PC-9 (cell line): ENCODE data around the gene ARHGAP5. TPM values are rescaled to one million over a fixed set of nuclear protein-coding genes. Genes with fewer than 3 reads are reported as not detected.

Experiments
- BruUV-seq: library from RNA; stranded (reverse); fragments of 400-500 nt; replicated peaks from 2 replicates; lab custom pipeline; 2021; lab: Mats Ljungman, UMichigan
- CTCF ChIA-PET: fragments of 300-600 bp; sonication (Branson Sonifier 250); formaldehyde crosslinking; loops from one replicate; lab custom pipeline; 2022; ENCODE audit warnings: antibody characterized with exemption; lab: Charles Lee
- POLR2A ChIA-PET: fragments of 300-600 bp; sonication (Branson Sonifier 250); formaldehyde crosslinking; loops from one replicate; lab custom pipeline; 2022; ENCODE audit warnings: antibody characterized with exemption; ENCODE audit not compliant: unreplicated experiment; lab: Charles Lee
- DNase-seq, 2 experiments: peaks; one replicate each; pipeline versions ENCODE4 v3.0.0 to v3.0.0-alpha.2; 2015 to 2022; ENCODE audit warnings: mixed read lengths in 1 of 2
- H2AFZ ChIP-seq: fragments of 200-600 bp; sonication (generic); 2 replicates; pipeline ENCODE4 v1.8.1; 2017; ENCODE audit warnings: antibody characterized with exemption
- H3F3A ChIP-seq: fragments of 200-600 bp; sonication (generic); 2 replicates; pipeline ENCODE4 v1.8.1; 2017; ENCODE audit warnings: antibody characterized with exemption, mild to moderate bottlenecking, low read depth; ENCODE audit not compliant: insufficient read depth
- H3K27ac ChIP-seq: fragments of 200-600 bp; sonication (generic); 2 replicates; pipeline ENCODE4 v1.6.1; 2016; ENCODE audit warnings: mixed run types
- H3K27me3 ChIP-seq: fragments of 200-600 bp; sonication (generic); 2 replicates; pipeline ENCODE4 v1.6.1; 2016; ENCODE audit warnings: low read depth, mixed run types; ENCODE audit not compliant: insufficient read depth
- H3K36me3 ChIP-seq: fragments of 200-600 bp; sonication (generic); 2 replicates; pipeline ENCODE4 v1.6.1; 2016; ENCODE audit warnings: low read depth, mixed run types
- H3K4me1 ChIP-seq: fragments of 200-600 bp; sonication (generic); replicated peaks from 2 replicates; pipeline ENCODE4 v1.6.1; 2016; ENCODE audit warnings: mixed run types; ENCODE audit not compliant: insufficient read depth
- H3K4me2 ChIP-seq: fragments of 200-600 bp; sonication (generic); 2 replicates; pipeline ENCODE4 v1.6.1; 2017; ENCODE audit warnings: mixed run types
- H3K4me3 ChIP-seq: fragments of 200-600 bp; sonication (generic); 2 replicates; pipeline ENCODE4 v1.6.1; 2016; ENCODE audit warnings: mixed run types
- H3K79me2 ChIP-seq: fragments of 200-600 bp; sonication (generic); 2 replicates; pipeline ENCODE4 v1.6.1; 2017; ENCODE audit warnings: low read depth, mixed run types
- H3K9me2 ChIP-seq: fragments of 200-600 bp; sonication (generic); 2 replicates; pipeline ENCODE4 v1.8.1; 2017; ENCODE audit warnings: mild to moderate bottlenecking; ENCODE audit not compliant: insufficient read depth
- H3K9me3 ChIP-seq: fragments of 200-600 bp; sonication (generic); 2 replicates; pipeline ENCODE4 v1.8.1; 2016; ENCODE audit warnings: low read depth; ENCODE audit not compliant: insufficient read depth
- H4K20me1 ChIP-seq: fragments of 200-600 bp; sonication (generic); 2 replicates; pipeline ENCODE4 v1.8.1; 2017; ENCODE audit not compliant: insufficient read depth
- CTCF ChIP-seq: fragments of 200-600 bp; sonication (generic); conservative IDR thresholded peaks from 2 replicates; pipeline ENCODE4 v1.6.1; 2017; ENCODE audit warnings: mixed run types, antibody characterized with exemption, mild to moderate bottlenecking, moderate library complexity
- EZH2 ChIP-seq: fragments of 200-600 bp; sonication (generic); IDR thresholded peaks from 2 replicates; pipeline ENCODE4 v1.8.0; 2017; ENCODE audit warnings: antibody characterized with exemption, low read depth
- intact Hi-C: fragments of 100-400 bp; cut with micrococcal nuclease; formaldehyde crosslinking; loops from one replicate; pipeline ENCODE4 v1.10.0; 2022; ENCODE audit not compliant: unreplicated experiment
- total RNA-seq: library from RNA; stranded (reverse); gene quantifications from 2 replicates; pipeline ENCODE4 v1.2.3, GENCODE V29; 2021

Gene ARHGAP5
- total RNA-seq, 1 experiment from 2014 or later, result 58.6 TPM

- no peak for DNase-seq
- TF ChIP-seq EZH2, result no peak
- no TSS peak for BruUV-seq
- Histone ChIP-seq H3K4me3 (no peak overlapping the region), H3K4me1 (0 out of 2 replicates have a peak, but pooled peaks cover 4% of the 10 kb centered on the region), H3K4me2 (no peak overlapping the region), H3K36me3 (peaks cover 19% of the 10 kb centered on the region; the same call in 1 of the 2 replicates), H2AFZ (no peak overlapping the region), H3K79me2 (peaks cover 28% of the 10 kb centered on the region), H3F3A (no peaks in the 10 kb centered on the region; the same call in 1 of the 2 replicates), H4K20me1 (no peaks in the 10 kb centered on the region; the same call in 1 of the 2 replicates), H3K9me3 (no peaks in the 10 kb centered on the region), H3K9me2 (no peaks in the 10 kb centered on the region), H3K27me3 (no peaks in the 10 kb centered on the region), H3K27ac (no peak overlapping the region)
- POLR2A ChIA-PET, result no interaction called here
- intact Hi-C loops, result no loop called here
- CTCF ChIA-PET, result no interaction called here
These were observed 59.1 kb downstream of the ARHGAP5 start for GRCh38 chr14:32136027-32136825.

GRCh38 chr14:32137313-32137712 lies 60.2 kb downstream of the ARHGAP5 start:
- ChIA-PET POLR2A (no interaction called here), CTCF (no interaction called here)
- Histone ChIP-seq H3K36me3 (peaks cover 19% of the 10 kb centered on the region; the same call in 1 of the 2 replicates), H3K9me3 (no peaks in the 10 kb centered on the region), H4K20me1 (no peaks in the 10 kb centered on the region; the same call in 1 of the 2 replicates), H3K79me2 (peaks cover 28% of the 10 kb centered on the region), H3K27me3 (no peaks in the 10 kb centered on the region), H3F3A (no peaks in the 10 kb centered on the region; the same call in 1 of the 2 replicates), H3K4me3 (no peak overlapping the region), H3K27ac (no peak overlapping the region), H3K4me1 (0 out of 2 replicates have a peak, but pooled peaks cover 4% of the 10 kb centered on the region), H3K4me2 (no peak overlapping the region), H2AFZ (no peak overlapping the region), H3K9me2 (no peaks in the 10 kb centered on the region)
- intact Hi-C loops, result no loop called here
- TF ChIP-seq CTCF (no peak), EZH2 (no peak)
- BruUV-seq, result no TSS peak
- no peak for DNase-seq

DNA sequence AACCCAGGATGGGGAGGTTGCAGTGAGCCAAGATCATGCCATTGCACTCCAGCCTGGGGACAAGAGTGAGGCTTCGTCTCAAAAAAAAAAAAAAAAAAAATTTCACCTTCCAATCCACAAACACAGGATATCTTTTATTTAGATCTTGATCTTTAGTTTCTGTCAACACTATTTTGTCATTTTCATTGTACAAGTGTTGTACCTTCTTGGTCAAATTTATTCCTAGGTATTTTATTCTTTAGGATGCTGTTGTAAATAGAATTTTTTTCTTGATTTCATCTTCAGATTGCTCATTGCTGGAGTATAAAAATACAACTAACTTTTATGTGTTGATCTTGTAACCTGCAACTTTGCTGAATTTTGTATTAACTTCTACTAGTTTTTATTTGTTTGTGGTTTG lies 60.8 kb downstream of the ARHGAP5 start:
- intact Hi-C loops, result no loop called here
- POLR2A ChIA-PET, result no interaction called here

More for the DNA sequence above, 60.8 kb downstream of the ARHGAP5 start:
- no peak for DNase-seq
- Histone ChIP-seq H3K4me2 (no peak overlapping the region), H3K9me2 (no peaks in the 10 kb centered on the region), H3K36me3 (peaks cover 19% of the 10 kb centered on the region; the same call in 1 of the 2 replicates), H3K79me2 (peaks cover 34% of the 10 kb centered on the region), H3K9me3 (no peaks in the 10 kb centered on the region), H3K4me3 (no peak overlapping the region), H4K20me1 (no peaks in the 10 kb centered on the region; the same call in none of the 2 replicates), H3K27me3 (no peaks in the 10 kb centered on the region), H3K4me1 (0 out of 2 replicates have a peak, but pooled peaks cover 4% of the 10 kb centered on the region), H2AFZ (no peak overlapping the region), H3F3A (no peaks in the 10 kb centered on the region; the same call in 1 of the 2 replicates), H3K27ac (no peak overlapping the region)
- BruUV-seq, result no TSS peak
- CTCF ChIA-PET, result no interaction called here
- TF ChIP-seq EZH2, result no peak
- no peak for TF ChIP-seq CTCF
